IPS-18c (cell line): ENCODE results near the gene PLCH1.

Experiments used
- H3K4me3 ChIP-seq: 2 replicates; pipeline ENCODE4 v1.7.0; 2013; ENCODE audit warnings: low read depth, mild to moderate bottlenecking, low read length, moderate library complexity; ENCODE audit not compliant: insufficient read depth
- H3K9me3 ChIP-seq: one replicate; pipeline ENCODE4 v1.6.1; 2013; ENCODE audit warnings: mild to moderate bottlenecking, low read length, moderate library complexity; ENCODE audit not compliant: control insufficient read depth, insufficient read depth

The PLCH1 gene

DNA sequence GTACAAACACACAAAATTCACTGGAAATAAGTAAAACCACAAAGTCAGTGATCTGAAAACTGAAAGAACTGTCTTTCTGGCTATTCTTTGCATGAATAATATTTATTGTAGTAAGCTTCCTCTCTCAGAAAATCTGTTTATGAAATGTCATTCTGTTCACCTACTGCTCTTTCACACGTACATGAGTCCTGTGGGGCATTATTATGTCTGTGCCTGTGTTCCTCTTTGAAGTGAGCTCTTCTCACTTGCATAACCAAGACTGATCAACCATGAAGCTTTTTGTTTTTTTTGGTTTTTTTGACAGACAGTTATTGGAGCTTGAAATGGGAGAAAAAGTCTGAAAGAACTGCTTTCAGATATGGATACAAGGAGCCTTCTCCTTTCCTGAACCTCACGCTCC is 195.8 kb downstream of the PLCH1 start:
- Histone ChIP-seq H3K4me3 (no peak overlapping the region), H3K9me3 (no peaks in the 10 kb centered on the region)

DNA sequence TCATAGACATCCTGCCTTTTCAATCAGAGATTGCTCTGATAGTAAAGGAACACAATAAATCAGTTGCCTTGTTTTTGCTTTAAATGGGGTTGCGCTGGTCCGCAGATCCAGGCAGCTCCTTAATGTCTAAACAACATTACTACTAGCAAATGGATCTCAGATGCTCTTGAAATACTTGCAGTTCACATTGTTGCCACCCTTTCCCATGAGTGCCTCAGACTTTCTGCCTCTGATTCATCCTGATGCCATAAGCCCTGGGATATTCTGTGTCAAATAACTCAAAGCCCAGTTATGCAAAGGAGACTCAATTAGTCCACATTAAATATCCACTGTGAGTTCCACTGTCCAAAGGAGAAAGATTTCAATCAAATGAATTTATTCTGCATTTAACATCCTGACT is 196.7 kb downstream of the PLCH1 start:
- Histone ChIP-seq H3K9me3 (no peaks in the 10 kb centered on the region), H3K4me3 (no peak overlapping the region)

- H3K4me3 ChIP-seq = no peak overlapping the region
Observed at GRCh38 chr3:155535098-155535497, 209.8 kb downstream of the PLCH1 start.

DNA sequence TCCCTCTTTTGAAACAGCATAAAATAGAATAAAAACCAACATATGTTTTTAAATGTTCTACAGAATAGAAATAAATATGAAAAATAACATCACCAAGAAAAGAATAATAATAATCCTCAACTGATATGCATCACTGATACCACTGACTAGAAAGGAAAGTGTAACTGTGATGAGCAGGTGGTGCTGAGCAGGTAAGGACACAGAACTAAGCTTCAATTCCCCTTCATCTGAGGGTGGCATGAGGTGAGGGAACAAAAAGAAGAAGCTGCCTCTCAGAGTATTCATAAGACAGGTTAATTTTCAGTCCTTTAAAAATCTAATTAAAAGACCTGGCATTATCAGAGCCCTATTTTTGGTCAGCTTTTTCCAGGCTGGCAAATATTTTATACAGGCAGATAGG is 216.3 kb downstream of the PLCH1 start:
- Histone ChIP-seq H3K4me3 (no peak overlapping the region), H3K9me3 (no peaks in the 10 kb centered on the region)

More at GRCh38 chr3:155535098-155535497, 209.8 kb downstream of the PLCH1 start:
- H3K9me3 ChIP-seq = no peaks in the 10 kb centered on the region

GRCh38 chr3:155525324-155525833 is 219.5 kb downstream of the PLCH1 start:
- no peaks in the 10 kb centered on the region for H3K9me3 ChIP-seq
- H3K4me3 ChIP-seq = no peak overlapping the region; the same call in 1 of the 2 replicates

GRCh38 chr3:155520463-155520862 is 224.4 kb downstream of the PLCH1 start:
- peaks cover 2% of the 10 kb centered on the region for H3K9me3 ChIP-seq
- H3K4me3 ChIP-seq = no peak overlapping the region

GRCh38 chr3:155519078-155519477 is 225.8 kb downstream of the PLCH1 start:
- no peak overlapping the region for H3K4me3 ChIP-seq
- H3K9me3 ChIP-seq = peaks cover 2% of the 10 kb centered on the region

DNA sequence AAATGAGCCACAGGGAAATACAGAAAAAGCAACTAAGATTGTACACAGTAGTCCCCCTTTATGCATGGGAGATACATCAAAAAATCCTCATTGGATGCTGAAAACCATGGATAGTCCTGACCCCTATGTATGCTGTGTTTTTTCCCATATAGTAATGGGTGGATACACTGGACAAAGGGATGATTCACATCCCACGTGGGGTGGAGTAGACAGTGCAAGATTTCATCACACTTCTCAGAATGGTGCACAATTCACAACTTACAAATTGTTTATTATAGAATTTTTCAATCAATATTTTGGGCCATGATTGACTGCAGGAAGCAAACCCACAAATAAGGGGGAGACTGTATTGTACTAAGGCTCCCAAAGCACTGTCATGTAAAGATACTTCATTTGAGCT is 227.0 kb downstream of the PLCH1 start:
- Histone ChIP-seq H3K9me3 (peaks cover 2% of the 10 kb centered on the region), H3K4me3 (no peak overlapping the region)

GRCh38 chr3:155516439-155516838 is 228.4 kb downstream of the PLCH1 start:
- peaks cover 2% of the 10 kb centered on the region for H3K9me3 ChIP-seq
- no peak overlapping the region for H3K4me3 ChIP-seq

GRCh38 chr3:155512867-155513261 is 232.0 kb downstream of the PLCH1 start:
- Histone ChIP-seq H3K4me3 (no peak overlapping the region), H3K9me3 (peaks cover 2% of the 10 kb centered on the region)

GRCh38 chr3:155512175-155512866 is 232.6 kb downstream of the PLCH1 start:
- H3K4me3 ChIP-seq = peak overlapping the region; percentile 5; the same call in 1 of the 2 replicates

DNA sequence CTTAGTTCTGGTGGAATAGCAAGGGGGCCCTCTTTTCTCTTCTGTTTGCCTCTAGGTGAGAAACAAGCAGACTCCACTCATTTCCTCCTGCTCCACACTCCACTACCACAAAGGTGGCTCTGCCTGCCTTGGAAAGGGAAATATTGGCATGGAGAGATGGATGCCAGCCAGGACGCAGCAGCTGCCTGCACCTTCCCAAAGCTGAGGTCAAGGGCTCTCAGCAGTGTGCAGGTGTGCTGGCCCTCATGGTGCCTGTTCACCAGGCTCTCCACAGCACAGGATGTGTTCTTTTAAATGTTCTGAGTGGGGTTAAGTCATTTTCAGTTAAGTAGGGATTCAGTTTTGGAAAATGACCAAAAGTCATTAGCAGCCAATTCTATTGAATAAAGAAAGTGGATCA is 240.2 kb downstream of the PLCH1 start:
- Histone ChIP-seq H3K4me3 (no peak overlapping the region), H3K9me3 (no peaks in the 10 kb centered on the region)

More at GRCh38 chr3:155512175-155512866, 232.6 kb downstream of the PLCH1 start:
- H3K9me3 ChIP-seq = peaks cover 2% of the 10 kb centered on the region

- H3K4me3 ChIP-seq = no peak overlapping the region
- H3K9me3 ChIP-seq = no peaks in the 10 kb centered on the region
Observed at GRCh38 chr3:155502630-155503029, 242.2 kb downstream of the PLCH1 start.

DNA sequence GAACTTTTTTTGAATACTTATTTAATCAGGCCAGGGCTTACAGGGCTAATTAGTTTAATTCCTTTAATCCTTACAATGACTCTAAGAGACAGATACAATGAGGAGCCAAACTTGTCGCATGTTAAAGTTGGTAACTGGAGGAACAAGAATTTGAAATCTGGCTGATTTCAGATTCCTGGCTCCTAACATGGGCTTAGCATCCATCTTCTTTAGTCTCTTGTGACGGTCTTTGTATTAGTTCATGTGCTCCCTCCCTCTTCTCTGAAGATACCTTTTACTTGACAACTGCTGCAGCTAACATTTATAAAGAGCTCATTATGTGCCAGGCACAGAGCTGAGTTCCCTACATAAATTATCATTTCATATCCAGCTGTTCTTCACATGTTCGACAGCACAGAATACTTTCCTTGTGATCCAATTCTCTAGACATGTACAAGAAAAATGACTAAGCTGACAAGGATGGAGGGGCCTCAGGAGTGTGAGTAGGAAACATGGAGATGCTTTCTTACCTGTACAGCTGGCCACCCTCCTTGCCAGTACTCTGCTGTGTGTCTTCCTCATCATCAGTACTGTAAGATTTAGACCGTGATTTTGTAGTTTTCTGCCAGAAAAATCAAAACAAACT is 244.6 kb downstream of the PLCH1 start:
- no peak overlapping the region for H3K4me3 ChIP-seq
- H3K9me3 ChIP-seq = no peaks in the 10 kb centered on the region

- Histone ChIP-seq H3K9me3 (no peaks in the 10 kb centered on the region), H3K4me3 (no peak overlapping the region)
Observed at GRCh38 chr3:155497930-155498647, 246.8 kb downstream of the PLCH1 start.

- H3K4me3 ChIP-seq = no peak overlapping the region
- H3K9me3 ChIP-seq = no peaks in the 10 kb centered on the region
Observed at GRCh38 chr3:155496206-155496605, 248.7 kb downstream of the PLCH1 start.

DNA sequence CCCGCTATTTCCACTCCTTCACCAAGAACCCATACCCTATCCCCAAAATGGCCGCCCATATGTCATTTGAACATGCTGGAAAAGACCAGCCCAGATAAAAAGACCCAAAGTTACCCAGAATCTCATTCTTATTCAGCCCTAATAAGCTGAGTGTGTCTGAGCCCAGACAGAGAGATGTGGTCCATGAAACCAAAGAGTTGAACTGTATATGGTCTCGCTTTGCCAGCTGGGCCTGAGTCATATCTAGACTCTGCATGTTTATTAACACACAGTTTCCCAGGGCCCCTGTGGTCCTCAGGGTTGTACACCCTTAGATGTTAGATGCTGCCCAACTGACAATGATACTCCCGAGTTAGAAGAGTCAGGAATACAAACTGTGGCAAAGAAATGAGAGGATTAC is 249.5 kb downstream of the PLCH1 start:
- Histone ChIP-seq H3K4me3 (no peak overlapping the region), H3K9me3 (no peaks in the 10 kb centered on the region)

DNA sequence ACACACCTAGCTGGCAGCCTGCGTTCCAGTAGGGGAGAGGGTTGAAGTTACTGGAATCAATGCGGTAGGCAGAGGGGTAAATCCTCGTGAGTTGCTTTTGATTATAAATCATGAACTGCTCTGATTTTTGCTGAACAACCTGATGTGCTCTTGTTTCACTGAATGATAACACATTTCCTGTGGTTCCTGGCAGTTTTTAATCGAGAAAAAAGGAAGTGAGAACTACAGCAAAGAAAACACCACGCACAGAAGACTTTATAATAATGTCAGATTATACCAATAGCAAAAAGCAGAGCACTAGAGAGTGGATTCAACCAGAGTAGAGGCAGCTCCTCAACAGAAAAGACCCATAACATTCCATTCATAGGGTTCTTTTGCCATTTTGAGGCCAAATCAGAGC is 250.5 kb downstream of the PLCH1 start:
- H3K9me3 ChIP-seq = no peaks in the 10 kb centered on the region
- H3K4me3 ChIP-seq = no peak overlapping the region
